ENCODE data around the gene IL1RAPL1.

- no peak for TF ChIP-seq GABPA (IDR thresholded peaks at IDR 0.05; ENCODE audit: low read depth)
- TF ChIP-seq TAF1 (IDR thresholded peaks at IDR 0.05; ENCODE audit: borderline replicate concordance, low read depth, low read length), result no peak
- TF ChIP-seq RFX5 (IDR thresholded peaks at IDR 0.05; ENCODE audit: low read length), result no peak
- TF ChIP-seq, protein P1, sequence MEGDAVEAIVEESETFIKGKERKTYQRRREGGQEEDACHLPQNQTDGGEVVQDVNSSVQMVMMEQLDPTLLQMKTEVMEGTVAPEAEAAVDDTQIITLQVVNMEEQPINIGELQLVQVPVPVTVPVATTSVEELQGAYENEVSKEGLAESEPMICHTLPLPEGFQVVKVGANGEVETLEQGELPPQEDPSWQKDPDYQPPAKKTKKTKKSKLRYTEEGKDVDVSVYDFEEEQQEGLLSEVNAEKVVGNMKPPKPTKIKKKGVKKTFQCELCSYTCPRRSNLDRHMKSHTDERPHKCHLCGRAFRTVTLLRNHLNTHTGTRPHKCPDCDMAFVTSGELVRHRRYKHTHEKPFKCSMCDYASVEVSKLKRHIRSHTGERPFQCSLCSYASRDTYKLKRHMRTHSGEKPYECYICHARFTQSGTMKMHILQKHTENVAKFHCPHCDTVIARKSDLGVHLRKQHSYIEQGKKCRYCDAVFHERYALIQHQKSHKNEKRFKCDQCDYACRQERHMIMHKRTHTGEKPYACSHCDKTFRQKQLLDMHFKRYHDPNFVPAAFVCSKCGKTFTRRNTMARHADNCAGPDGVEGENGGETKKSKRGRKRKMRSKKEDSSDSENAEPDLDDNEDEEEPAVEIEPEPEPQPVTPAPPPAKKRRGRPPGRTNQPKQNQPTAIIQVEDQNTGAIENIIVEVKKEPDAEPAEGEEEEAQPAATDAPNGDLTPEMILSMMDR (IDR thresholded peaks at IDR 0.05), result no peak
- no peak for TF ChIP-seq FOXM1 (IDR thresholded peaks at IDR 0.05; ENCODE audit: low read depth)
- no peak for TF ChIP-seq REST (IDR thresholded peaks at IDR 0.05; ENCODE audit: low read depth, low read length)
These were observed 301.2 kb downstream of the IL1RAPL1 start for GRCh38 chrX:28888416-28888815.

All from SK-N-SH (cell line).